Measurements from ENCODE around the gene BRSK2.

- TF ChIP-seq RAD21 (IDR thresholded peaks at IDR 0.05; ENCODE audit: low read length) (no peak), SIN3A (IDR thresholded peaks at IDR 0.05; ENCODE audit: borderline replicate concordance, low read depth, low read length) (no peak), TEAD4 (IDR thresholded peaks at IDR 0.05; ENCODE audit: borderline replicate concordance, insufficient read depth) (no peak), USF1 (IDR thresholded peaks at IDR 0.05; ENCODE audit: borderline replicate concordance, low read depth) (no peak), EZH2phosphoT487 (IDR thresholded peaks at IDR 0.05; ENCODE audit: borderline replicate concordance, low read depth) (no peak), GATA2 (CRISPR knock-in tag; IDR thresholded peaks at IDR 0.05) (no peak)
- TF ChIP-seq, protein P1, sequence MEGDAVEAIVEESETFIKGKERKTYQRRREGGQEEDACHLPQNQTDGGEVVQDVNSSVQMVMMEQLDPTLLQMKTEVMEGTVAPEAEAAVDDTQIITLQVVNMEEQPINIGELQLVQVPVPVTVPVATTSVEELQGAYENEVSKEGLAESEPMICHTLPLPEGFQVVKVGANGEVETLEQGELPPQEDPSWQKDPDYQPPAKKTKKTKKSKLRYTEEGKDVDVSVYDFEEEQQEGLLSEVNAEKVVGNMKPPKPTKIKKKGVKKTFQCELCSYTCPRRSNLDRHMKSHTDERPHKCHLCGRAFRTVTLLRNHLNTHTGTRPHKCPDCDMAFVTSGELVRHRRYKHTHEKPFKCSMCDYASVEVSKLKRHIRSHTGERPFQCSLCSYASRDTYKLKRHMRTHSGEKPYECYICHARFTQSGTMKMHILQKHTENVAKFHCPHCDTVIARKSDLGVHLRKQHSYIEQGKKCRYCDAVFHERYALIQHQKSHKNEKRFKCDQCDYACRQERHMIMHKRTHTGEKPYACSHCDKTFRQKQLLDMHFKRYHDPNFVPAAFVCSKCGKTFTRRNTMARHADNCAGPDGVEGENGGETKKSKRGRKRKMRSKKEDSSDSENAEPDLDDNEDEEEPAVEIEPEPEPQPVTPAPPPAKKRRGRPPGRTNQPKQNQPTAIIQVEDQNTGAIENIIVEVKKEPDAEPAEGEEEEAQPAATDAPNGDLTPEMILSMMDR (IDR thresholded peaks at IDR 0.05): no peak
- TF ChIP-seq, protein P2, sequence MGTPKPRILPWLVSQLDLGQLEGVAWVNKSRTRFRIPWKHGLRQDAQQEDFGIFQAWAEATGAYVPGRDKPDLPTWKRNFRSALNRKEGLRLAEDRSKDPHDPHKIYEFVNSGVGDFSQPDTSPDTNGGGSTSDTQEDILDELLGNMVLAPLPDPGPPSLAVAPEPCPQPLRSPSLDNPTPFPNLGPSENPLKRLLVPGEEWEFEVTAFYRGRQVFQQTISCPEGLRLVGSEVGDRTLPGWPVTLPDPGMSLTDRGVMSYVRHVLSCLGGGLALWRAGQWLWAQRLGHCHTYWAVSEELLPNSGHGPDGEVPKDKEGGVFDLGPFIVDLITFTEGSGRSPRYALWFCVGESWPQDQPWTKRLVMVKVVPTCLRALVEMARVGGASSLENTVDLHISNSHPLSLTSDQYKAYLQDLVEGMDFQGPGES (IDR thresholded peaks at IDR 0.05; ENCODE audit: low read depth, low read length): no peak
These were observed 45.6 kb upstream of the BRSK2 start for GRCh38 chr11:1344056-1344635.
